A549 (cell line): ENCODE data around the gene AAK1. TPM values are rescaled to one million over a fixed set of nuclear protein-coding genes. Genes with fewer than 3 reads are reported as not detected.

Experiments used
- ATAC-seq, 2 experiments: fragments of 200-7000 bp in 1 of 2; fragments of >200 bp in 1 of 2; cut with Nextera tagmentation in 1 of 2; cut with Tn5 transposase in 1 of 2; 3 replicates each; pipeline versions ENCODE4 v1.8.0 to v1.9.1; 2018 to 2020; ENCODE audit warnings: mild to moderate bottlenecking in 1 of 2, moderate library complexity in 1 of 2
- CTCF ChIA-PET: fragments of 300-600 bp; sonication (Branson Sonifier 250); formaldehyde crosslinking; extraction: SDS; loops from one replicate; lab custom pipeline; 2021; ENCODE audit warnings: antibody characterized with exemption, inconsistent platforms; lab: Yijun Ruan, JAX
- POLR2A ChIA-PET: fragments of 350-600 bp; formaldehyde crosslinking; extraction: SDS; loops from one replicate; lab custom pipeline; 2021; ENCODE audit warnings: antibody characterized with exemption, inconsistent platforms; lab: Yijun Ruan, JAX
- DNase-seq, 2 experiments: peaks; one replicate each; pipeline versions ENCODE4 v3.0.0 to v3.0.0-alpha.2; 2011 to 2016; ENCODE audit warnings: low read depth in 1 of 2, low spot score in 1 of 2
- FAIRE-seq: peaks from 2 replicates; lab custom pipeline; 2011; peaks lifted over from hg19 to GRCh38; lab: Jason Lieb, UNC
- H3K27ac ChIP-seq, 2 experiments: fragments of >200 bp; sonication (Bioruptor Twin); formaldehyde crosslinking; 3 replicates each; pipeline ENCODE4 v1.5.1; 2016 to 2017
- H3K4me1 ChIP-seq: fragments of >200 bp; sonication (Bioruptor Twin); formaldehyde crosslinking; 3 replicates; pipeline ENCODE4 v1.6.1; 2016
- H3K4me2 ChIP-seq: fragments of >200 bp; sonication (Bioruptor Twin); formaldehyde crosslinking; 3 replicates; pipeline ENCODE4 v1.6.1; 2016
- H3K4me3 ChIP-seq: fragments of >200 bp; sonication (Bioruptor Twin); formaldehyde crosslinking; 3 replicates; pipeline ENCODE4 v1.5.1; 2016
- H3K9me3 ChIP-seq: fragments of >200 bp; sonication (Bioruptor Twin); formaldehyde crosslinking; 3 replicates; pipeline ENCODE4 v1.6.1; 2016
- ATOH8 ChIP-seq: fragments of 250-450 bp; sonication (Bioruptor Pico); IDR thresholded peaks from 2 replicates; pipeline ENCODE4 v1.5.0; 2020; ENCODE audit warnings: low read depth, mild to moderate bottlenecking, moderate library complexity
- BCL3 ChIP-seq: fragments of >200 bp; sonication (Bioruptor Twin); formaldehyde crosslinking; IDR thresholded peaks from 3 replicates; pipeline ENCODE4 v1.6.1; 2016
- BHLHE40 ChIP-seq: IDR thresholded peaks from 2 replicates; pipeline ENCODE4 v1.6.1; 2012; ENCODE audit warnings: low read depth, low read length, inconsistent platforms
- CBX2 ChIP-seq: fragments of 200-600 bp; sonication (generic); IDR thresholded peaks from 2 replicates; pipeline ENCODE4 v1.6.1; 2016; ENCODE audit warnings: low read depth, mild to moderate bottlenecking, borderline replicate concordance
- CBX8 ChIP-seq: fragments of 200-600 bp; sonication (generic); IDR thresholded peaks from 2 replicates; pipeline ENCODE4 v1.6.1; 2016
- CHD4 ChIP-seq: fragments of 200-600 bp; sonication (generic); IDR thresholded peaks from 2 replicates; pipeline ENCODE4 v1.6.1; 2016; ENCODE audit warnings: antibody characterized with exemption, mild to moderate bottlenecking, borderline replicate concordance
- EHF ChIP-seq: fragments of 250-450 bp; sonication (Bioruptor Pico); IDR thresholded peaks from 2 replicates; pipeline ENCODE4 v1.5.0; 2020; ENCODE audit warnings: mild to moderate bottlenecking
- EHMT2 ChIP-seq: fragments of 200-600 bp; sonication (generic); IDR thresholded peaks from 2 replicates; pipeline ENCODE4 v1.6.1; 2016; ENCODE audit warnings: antibody characterized with exemption, low read depth, mild to moderate bottlenecking, moderate library complexity
- FOSB ChIP-seq: fragments of 250-450 bp; sonication (Bioruptor Pico); IDR thresholded peaks from 2 replicates; pipeline ENCODE4 v1.5.0; 2020; ENCODE audit warnings: mild to moderate bottlenecking, moderate library complexity
- FOSL2 ChIP-seq, 2 experiments: fragments of 450-650 bp in 1 of 2; fragments of >200 bp in 1 of 2; sonication (Bioruptor Twin) in 1 of 2; formaldehyde crosslinking; IDR thresholded peaks; 2 replicates each; pipeline versions ENCODE4 v1.5.0 to v1.6.1; 2016 to 2020; ENCODE audit warnings: mild to moderate bottlenecking in 1 of 2, moderate library complexity in 1 of 2
- GATA3 ChIP-seq: IDR thresholded peaks from 2 replicates; pipeline ENCODE4 v1.6.1; 2012; ENCODE audit warnings: borderline replicate concordance
- HDAC2 ChIP-seq: fragments of 200-600 bp; sonication (generic); IDR thresholded peaks from 2 replicates; pipeline ENCODE4 v1.6.1; 2016
- HES2 ChIP-seq: fragments of >200 bp; sonication (Bioruptor Twin); formaldehyde crosslinking; IDR thresholded peaks from 2 replicates; pipeline ENCODE4 v1.6.1; 2016
- HMGXB4 ChIP-seq: fragments of 250-450 bp; sonication (Bioruptor Pico); IDR thresholded peaks from 2 replicates; pipeline ENCODE4 v1.5.0; 2021; ENCODE audit warnings: mild to moderate bottlenecking, moderate library complexity, borderline replicate concordance
- HOXA7 ChIP-seq: fragments of 250-450 bp; sonication (Bioruptor Pico); IDR thresholded peaks from 2 replicates; pipeline ENCODE4 v1.5.0; 2020; ENCODE audit warnings: mild to moderate bottlenecking, moderate library complexity
- HOXB13 ChIP-seq: fragments of 250-450 bp; sonication (Bioruptor Pico); IDR thresholded peaks from 2 replicates; pipeline ENCODE4 v1.5.0; 2020; ENCODE audit warnings: low read depth, mild to moderate bottlenecking, moderate library complexity
- HOXB5 ChIP-seq: fragments of 250-450 bp; sonication (Bioruptor Pico); IDR thresholded peaks from 2 replicates; pipeline ENCODE4 v1.5.0; 2020; ENCODE audit warnings: mild to moderate bottlenecking, moderate library complexity
- JUN ChIP-seq, 2 experiments: fragments of >200 bp; sonication (Bioruptor Twin); formaldehyde crosslinking; IDR thresholded peaks; 2 replicates in 1 of 2; 3 replicates in 1 of 2; pipeline ENCODE4 v1.6.1; 2016 to 2017
- MAX ChIP-seq: IDR thresholded peaks from 2 replicates; pipeline ENCODE4 v1.6.1; 2012
- MAZ ChIP-seq: fragments of 150-350 bp; IDR thresholded peaks from 2 replicates; pipeline ENCODE4 v1.6.1; 2014; ENCODE audit warnings: antibody characterized with exemption, low read depth, low read length, borderline replicate concordance
- NPAS2 ChIP-seq: fragments of 250-450 bp; sonication (Bioruptor Pico); IDR thresholded peaks from 2 replicates; pipeline ENCODE4 v1.8.0; 2022; ENCODE audit warnings: mild to moderate bottlenecking, moderate library complexity, borderline replicate concordance
- NR3C1 ChIP-seq: fragments of >200 bp; sonication (Bioruptor Twin); formaldehyde crosslinking; IDR thresholded peaks from 3 replicates; pipeline ENCODE4 v1.6.1; 2017
- PBX3 ChIP-seq: IDR thresholded peaks from 2 replicates; pipeline ENCODE4 v1.6.1; 2012
- POLR2A ChIP-seq: IDR thresholded peaks from 2 replicates; pipeline ENCODE4 v1.6.1; 2012; ENCODE audit warnings: mild to moderate bottlenecking, low read length
- RFX5 ChIP-seq: fragments of 450-650 bp; IDR thresholded peaks from 2 replicates; pipeline ENCODE4 v1.7.1; 2014; ENCODE audit warnings: antibody characterized with exemption, mild to moderate bottlenecking, moderate library complexity
- RNF2 ChIP-seq: fragments of 200-600 bp; sonication (generic); IDR thresholded peaks from 2 replicates; pipeline ENCODE4 v1.6.1; 2016; ENCODE audit warnings: low read depth, mild to moderate bottlenecking, antibody characterized with exemption, moderate library complexity, borderline replicate concordance
- TP53 ChIP-seq: fragments of 250-450 bp; sonication (Bioruptor Pico); IDR thresholded peaks from 2 replicates; pipeline ENCODE4 v1.5.0; 2021; ENCODE audit warnings: mild to moderate bottlenecking, moderate library complexity
- USF2 ChIP-seq: fragments of 450-650 bp; IDR thresholded peaks from 2 replicates; pipeline ENCODE4 v1.6.1; 2014; ENCODE audit warnings: antibody characterized with exemption
- WGBS: methylation state at CpG from one replicate; pipeline ENCODE4 v1.1.6; 2017; ENCODE audit errors: missing lambda C conversion rate; 5-methylcytosine and 5-hydroxymethylcytosine counted together
- polyA plus RNA-seq, 4 experiments: library from polyadenylated mRNA; depleted of rRNA in 3 of 4; stranded (reverse); fragments of >200 nt; fragmentation: RNase III in 1 of 4; extraction: RNeasy Plus Mini Kit Qiagen cat#74134 plus additional on column Dnase treatment in 1 of 4; gene quantifications; 2 replicates in 3 of 4; 3 replicates in 1 of 4; pipeline ENCODE4 v1.2.3, GENCODE V29; 2011 to 2017

Gene AAK1
- polyA plus RNA-seq, 2 of the 4 experiments (the other 2 are of a cell fraction), result 15.9 to 25.7 TPM

- FAIRE-seq (no peak), DNase-seq (no peak), ATAC-seq (peak in 1 of 2 experiments; percentile 46; a peak in 3 of 6 replicates)
- ChIA-PET CTCF (interaction anchor here (0.6 to 3.5 kb wide), 27 partner anchors 9 to 165 kb away, joined by 3 to 40 read pairs (median 4); partner anchors contain the start of gene AAK1), POLR2A (interaction anchor here (1.1 kb wide), 1 partner anchor 182 kb away, joined by 3 read pairs; the partner anchor contains the start of gene ANXA4)
- H3K4me3 ChIP-seq, result no peak overlapping the region
- 90% methylated on average over 4 of the region's 4 CpGs for WGBS
- H3K4me2 ChIP-seq, result no peak overlapping the region
- no peaks in the 10 kb centered on the region for H3K9me3 ChIP-seq
- 0 out of 6 replicates have a peak overlapping the region, but pooled peaks of 1 of the 2 experiments have one; percentile 4 for H3K27ac ChIP-seq
- peaks cover 17% of the 10 kb centered on the region for H3K4me1 ChIP-seq
- TF ChIP-seq RFX5 (no peak), CBX8 (no peak), JUN (IDR thresholded peaks at IDR 0.05) (no peak), BHLHE40 (no peak), GATA3 (no peak), HMGXB4 (CRISPR knock-in tag) (no peak), FOSB (no peak), FOSL2 (IDR thresholded peaks at IDR 0.05) (no peak), FOSL2 (CRISPR knock-in tag; IDR thresholded peaks at IDR 0.05) (no peak), CHD4 (no peak), POLR2A (no peak), BCL3 (no peak), MAX (no peak)
- TF ChIP-seq, all 56 proteins: peak for 0
Observed at GRCh38 chr2:69560147-69560482, 83.4 kb downstream of the AAK1 start.

GRCh38 chr2:69559442-69560146 is 83.9 kb downstream of the AAK1 start:
- Histone ChIP-seq H3K27ac (0 out of 6 replicates have a peak overlapping the region, but pooled peaks of 1 of the 2 experiments have one; percentile 4), H3K9me3 (no peaks in the 10 kb centered on the region), H3K4me3 (no peak overlapping the region), H3K4me2 (no peak overlapping the region), H3K4me1 (peaks cover 12% of the 10 kb centered on the region)
- FAIRE-seq (peak; percentile 94), DNase-seq (peak; percentile 72 to 84), ATAC-seq (peak; percentile 93 to 96)
- 42% methylated on average over 3 of the region's 3 CpGs for WGBS
- POLR2A ChIA-PET, result no interaction called here
- CTCF ChIA-PET, result interaction anchor here (0.6 to 3.5 kb wide), 25 partner anchors 9 to 191 kb away, joined by 3 to 40 read pairs (median 4); no protein-coding TSS in a partner anchor
- TF ChIP-seq EHF (CRISPR knock-in tag), result no peak
- TF ChIP-seq HES2, result no peak
- no peak for TF ChIP-seq MAZ
- no peak for TF ChIP-seq BCL3
- no peak for TF ChIP-seq HOXB5 (CRISPR knock-in tag)
- no peak for TF ChIP-seq HOXB13 (CRISPR knock-in tag)
- TF ChIP-seq FOSL2 (IDR thresholded peaks at IDR 0.05), result no peak
- no peak for TF ChIP-seq FOSL2 (CRISPR knock-in tag; IDR thresholded peaks at IDR 0.05)
- no peak for TF ChIP-seq HDAC2
- no peak for TF ChIP-seq ATOH8 (CRISPR knock-in tag)
- no peak for TF ChIP-seq JUN (IDR thresholded peaks at IDR 0.05)
- no peak for TF ChIP-seq RFX5
- no peak for TF ChIP-seq CHD4
- no peak for TF ChIP-seq NPAS2 (CRISPR knock-in tag)
- TF ChIP-seq FOSB, result no peak
- no peak for TF ChIP-seq TP53
- TF ChIP-seq POLR2A, result no peak
- TF ChIP-seq EHMT2, result no peak
- no peak for TF ChIP-seq USF2
- no peak for TF ChIP-seq PBX3
- TF ChIP-seq HOXA7, result no peak
- no peak for TF ChIP-seq CBX2
- no peak for TF ChIP-seq RNF2
- no peak for TF ChIP-seq NR3C1
